ENCODE measurements around the gene SLC1A4. TPM values are rescaled to one million over a fixed set of nuclear protein-coding genes. Genes with fewer than 3 reads are reported as not detected.
"Not testable (repeated sequence)": the region's sequence is repeated elsewhere in the genome, so short reads cannot be mapped to it uniquely, and the experiment has no call there.

SLC1A4 gene
- total RNA-seq, 1 donor from 2014 or later: 41.4 TPM

- TF ChIP-seq CTCF (IDR thresholded peaks at IDR 0.05; ENCODE audit: unreplicated experiment): no peak
- Mint-ChIP-seq H3K27me3 (ENCODE audit: unreplicated experiment) (peaks cover 4% of the 10 kb centered on the region), H3K9me3 (ENCODE audit: unreplicated experiment) (no peaks in the 10 kb centered on the region), H3K4me3 (ENCODE audit: unreplicated experiment) (no peak overlapping the region), H3K36me3 (ENCODE audit: low read depth, unreplicated experiment) (no peaks in the 10 kb centered on the region), H3K27ac (ENCODE audit: unreplicated experiment) (no peak overlapping the region), H3K4me1 (ENCODE audit: unreplicated experiment) (peaks cover 28% of the 10 kb centered on the region)
- DNase-seq (ENCODE audit: low spot score): no peak
These were observed 43.1 kb downstream of the SLC1A4 start for GRCh38 chr2:65032019-65032975.

- no peak for DNase-seq (ENCODE audit: low spot score)
- no peak for TF ChIP-seq CTCF (IDR thresholded peaks at IDR 0.05; ENCODE audit: unreplicated experiment)
- H3K9me3 Mint-ChIP-seq (ENCODE audit: unreplicated experiment): no peaks in the 10 kb centered on the region
- H3K27ac Mint-ChIP-seq (ENCODE audit: unreplicated experiment): no peak overlapping the region
- no peaks in the 10 kb centered on the region for H3K36me3 Mint-ChIP-seq (ENCODE audit: low read depth, unreplicated experiment)
- peaks cover 4% of the 10 kb centered on the region for H3K27me3 Mint-ChIP-seq (ENCODE audit: unreplicated experiment)
- H3K4me1 Mint-ChIP-seq (ENCODE audit: unreplicated experiment): peaks cover 22% of the 10 kb centered on the region
- no peak overlapping the region for H3K4me3 Mint-ChIP-seq (ENCODE audit: unreplicated experiment)
These were observed 44.0 kb downstream of the SLC1A4 start for GRCh38 chr2:65033178-65033577.

GRCh38 chr2:65033667-65034066, 44.5 kb downstream of the SLC1A4 start:
- H3K27me3 Mint-ChIP-seq (ENCODE audit: unreplicated experiment): not testable (repeated sequence)

GRCh38 chr2:65035351-65035943, 46.2 kb downstream of the SLC1A4 start:
- Mint-ChIP-seq H3K27ac (ENCODE audit: unreplicated experiment) (no peak overlapping the region), H3K4me3 (ENCODE audit: unreplicated experiment) (no peak overlapping the region)

More at GRCh38 chr2:65033667-65034066, 44.5 kb downstream of the SLC1A4 start:
- H3K27ac Mint-ChIP-seq (ENCODE audit: unreplicated experiment); DNase-seq (ENCODE audit: low spot score); H3K9me3 Mint-ChIP-seq (ENCODE audit: unreplicated experiment); H3K36me3 Mint-ChIP-seq (ENCODE audit: low read depth, unreplicated experiment); H3K4me3 Mint-ChIP-seq (ENCODE audit: unreplicated experiment): not testable (repeated sequence)
- peaks cover 18% of the 10 kb centered on the region for H3K4me1 Mint-ChIP-seq (ENCODE audit: unreplicated experiment)

GRCh38 chr2:65037178-65037577, 48.0 kb downstream of the SLC1A4 start:
- H3K9me3 Mint-ChIP-seq (ENCODE audit: unreplicated experiment): no peaks in the 10 kb centered on the region
- DNase-seq (ENCODE audit: low spot score): no peak
- TF ChIP-seq CTCF (IDR thresholded peaks at IDR 0.05; ENCODE audit: unreplicated experiment): no peak
- H3K27ac Mint-ChIP-seq (ENCODE audit: unreplicated experiment): peak overlapping the region; percentile 15
- peaks cover 8% of the 10 kb centered on the region for H3K27me3 Mint-ChIP-seq (ENCODE audit: unreplicated experiment)
- H3K36me3 Mint-ChIP-seq (ENCODE audit: low read depth, unreplicated experiment): no peaks in the 10 kb centered on the region
- peaks cover 21% of the 10 kb centered on the region for H3K4me1 Mint-ChIP-seq (ENCODE audit: unreplicated experiment)
- peak overlapping the region; percentile 19 for H3K4me3 Mint-ChIP-seq (ENCODE audit: unreplicated experiment)

More at GRCh38 chr2:65035351-65035943, 46.2 kb downstream of the SLC1A4 start:
- peaks cover 7% of the 10 kb centered on the region for H3K27me3 Mint-ChIP-seq (ENCODE audit: unreplicated experiment)
- no peaks in the 10 kb centered on the region for H3K36me3 Mint-ChIP-seq (ENCODE audit: low read depth, unreplicated experiment)
- no peak for DNase-seq (ENCODE audit: low spot score)
- H3K9me3 Mint-ChIP-seq (ENCODE audit: unreplicated experiment): no peaks in the 10 kb centered on the region
- peaks cover 20% of the 10 kb centered on the region for H3K4me1 Mint-ChIP-seq (ENCODE audit: unreplicated experiment)
- no peak for TF ChIP-seq CTCF (IDR thresholded peaks at IDR 0.05; ENCODE audit: unreplicated experiment)
